HG02870 (cell line): ENCODE measurements around the gene POR.

Experiments
- ATAC-seq: cut with Tn5 transposase; IDR thresholded peaks from one replicate; pipeline ENCODE4 v1.9.1; 2021; ENCODE audit warnings: mild to moderate bottlenecking, moderate library complexity; ENCODE audit not compliant: unreplicated experiment

Gene POR

GRCh38 chr7:75950111-75950681, 35.2 kb downstream of the POR start:
- ATAC-seq: no peak

- ATAC-seq: no peak
These were observed 36.6 kb downstream of the POR start for GRCh38 chr7:75951506-75951905.

- ATAC-seq: no peak
These were observed 38.5 kb downstream of the POR start for GRCh38 chr7:75953431-75953830.

GRCh38 chr7:75953931-75954330, 39.0 kb downstream of the POR start:
- ATAC-seq: no peak

GRCh38 chr7:75955331-75955955, 40.5 kb downstream of the POR start:
- no peak for ATAC-seq

GRCh38 chr7:75957021-75957736, 42.2 kb downstream of the POR start:
- ATAC-seq: no peak

GRCh38 chr7:75958802-75959543, 44.0 kb downstream of the POR start:
- no peak for ATAC-seq

- no peak for ATAC-seq
These were observed 45.4 kb downstream of the POR start for GRCh38 chr7:75960372-75960771.

GRCh38 chr7:75961218-75961617, 46.3 kb downstream of the POR start:
- ATAC-seq: no peak

- ATAC-seq: no peak
These were observed 47.8 kb downstream of the POR start for GRCh38 chr7:75962607-75963380.

- no peak for ATAC-seq
These were observed 48.5 kb downstream of the POR start for GRCh38 chr7:75963381-75963995.

GRCh38 chr7:75965617-75966016, 50.7 kb downstream of the POR start:
- ATAC-seq: no peak

GRCh38 chr7:75966190-75966961, 51.4 kb downstream of the POR start:
- ATAC-seq: no peak

GRCh38 chr7:75967055-75967454, 52.1 kb downstream of the POR start:
- no peak for ATAC-seq

- no peak for ATAC-seq
These were observed 52.6 kb downstream of the POR start for GRCh38 chr7:75967487-75967997.

GRCh38 chr7:75968012-75968411, 53.1 kb downstream of the POR start:
- no peak for ATAC-seq

- no peak for ATAC-seq
These were observed 53.6 kb downstream of the POR start for GRCh38 chr7:75968561-75969001.

- no peak for ATAC-seq
These were observed 54.2 kb downstream of the POR start for GRCh38 chr7:75969182-75969581.

GRCh38 chr7:75969704-75970498, 54.9 kb downstream of the POR start:
- no peak for ATAC-seq
